ENCODE measurements around the gene BPGM.

The BPGM gene

GRCh38 chr7:134690614-134691504 lies 44.2 kb downstream of the BPGM start:
- 90% methylated on average over 12 of the region's 12 CpGs for WGBS
- Histone ChIP-seq H3K27ac (ENCODE audit: low read depth, low read length) (no peak overlapping the region), H3K4me1 (ENCODE audit: insufficient read depth, low read length) (no peaks in the 10 kb centered on the region; the same call in 1 of the 2 replicates), H3K36me3 (ENCODE audit: insufficient read depth, low read length) (no peaks in the 10 kb centered on the region), H3K9ac (ENCODE audit: low read depth, low read length) (no peak overlapping the region), H3K9me3 (ENCODE audit: insufficient read depth, low read depth, low read length) (no peaks in the 10 kb centered on the region), H3K4me3 (ENCODE audit: low read length) (no peak overlapping the region), H3K27me3 (ENCODE audit: insufficient read depth, low read length) (no peaks in the 10 kb centered on the region)

- no peak overlapping the region for H3K4me3 ChIP-seq (ENCODE audit: low read length)
These were observed 45.1 kb downstream of the BPGM start for GRCh38 chr7:134691546-134692343.

GRCh38 chr7:134692344-134692705 lies 45.7 kb downstream of the BPGM start:
- Histone ChIP-seq H3K27me3 (ENCODE audit: insufficient read depth, low read length) (no peaks in the 10 kb centered on the region), H3K9ac (ENCODE audit: low read depth, low read length) (no peak overlapping the region), H3K36me3 (ENCODE audit: insufficient read depth, low read length) (no peaks in the 10 kb centered on the region), H3K4me1 (ENCODE audit: insufficient read depth, low read length) (no peaks in the 10 kb centered on the region; the same call in 1 of the 2 replicates), H3K27ac (ENCODE audit: low read depth, low read length) (no peak overlapping the region), H3K9me3 (ENCODE audit: insufficient read depth, low read depth, low read length) (no peaks in the 10 kb centered on the region), H3K4me3 (ENCODE audit: low read length) (no peak overlapping the region)
- WGBS: 82% methylated on average over 2 of the region's 2 CpGs

More at GRCh38 chr7:134691546-134692343, 45.1 kb downstream of the BPGM start:
- Histone ChIP-seq H3K27me3 (ENCODE audit: insufficient read depth, low read length) (no peaks in the 10 kb centered on the region), H3K36me3 (ENCODE audit: insufficient read depth, low read length) (no peaks in the 10 kb centered on the region), H3K9ac (ENCODE audit: low read depth, low read length) (no peak overlapping the region), H3K27ac (ENCODE audit: low read depth, low read length) (no peak overlapping the region), H3K4me1 (ENCODE audit: insufficient read depth, low read length) (no peaks in the 10 kb centered on the region; the same call in 1 of the 2 replicates), H3K9me3 (ENCODE audit: insufficient read depth, low read depth, low read length) (no peaks in the 10 kb centered on the region)
- WGBS: 90% methylated on average over 13 of the region's 13 CpGs

- no peaks in the 10 kb centered on the region for H3K9me3 ChIP-seq (ENCODE audit: insufficient read depth, low read depth, low read length)
- no peaks in the 10 kb centered on the region; the same call in 1 of the 2 replicates for H3K4me1 ChIP-seq (ENCODE audit: insufficient read depth, low read length)
- no peaks in the 10 kb centered on the region for H3K36me3 ChIP-seq (ENCODE audit: insufficient read depth, low read length)
- H3K4me3 ChIP-seq (ENCODE audit: low read length): no peak overlapping the region
- WGBS: 98% methylated on average over 4 of the region's 4 CpGs
- H3K27ac ChIP-seq (ENCODE audit: low read depth, low read length): no peak overlapping the region
- no peak overlapping the region for H3K9ac ChIP-seq (ENCODE audit: low read depth, low read length)
- no peaks in the 10 kb centered on the region for H3K27me3 ChIP-seq (ENCODE audit: insufficient read depth, low read length)
These were observed 46.6 kb downstream of the BPGM start for GRCh38 chr7:134693256-134693655.

DNA sequence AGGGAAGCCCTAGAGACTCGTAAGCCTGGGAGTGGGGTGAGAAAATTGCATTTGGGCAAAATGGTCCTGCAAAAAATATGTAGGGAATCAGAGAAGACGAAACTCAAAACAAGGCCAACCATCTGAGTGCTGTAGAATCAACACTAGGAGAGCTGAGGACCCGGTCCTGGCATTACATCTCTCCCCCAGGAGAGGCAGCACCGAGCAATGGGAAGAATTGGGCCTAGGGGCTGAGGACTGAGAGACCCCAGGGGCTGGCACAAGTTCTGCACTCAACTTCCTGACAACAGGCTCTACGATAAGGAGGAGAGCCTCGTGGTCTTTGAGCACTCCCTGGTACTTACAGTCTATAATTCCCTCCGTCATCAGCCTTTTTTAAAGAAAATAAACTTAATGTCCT lies 47.6 kb downstream of the BPGM start:
- 60% methylated on average over 7 of the region's 7 CpGs for WGBS
- H3K36me3 ChIP-seq (ENCODE audit: insufficient read depth, low read length): no peaks in the 10 kb centered on the region
- H3K27ac ChIP-seq (ENCODE audit: low read depth, low read length): no peak overlapping the region
- no peak overlapping the region for H3K9ac ChIP-seq (ENCODE audit: low read depth, low read length)
- H3K4me3 ChIP-seq (ENCODE audit: low read length): no peak overlapping the region
- no peaks in the 10 kb centered on the region for H3K9me3 ChIP-seq (ENCODE audit: insufficient read depth, low read depth, low read length)
- no peaks in the 10 kb centered on the region for H3K27me3 ChIP-seq (ENCODE audit: insufficient read depth, low read length)
- peaks cover 9% of the 10 kb centered on the region for H3K4me1 ChIP-seq (ENCODE audit: insufficient read depth, low read length)

DNA sequence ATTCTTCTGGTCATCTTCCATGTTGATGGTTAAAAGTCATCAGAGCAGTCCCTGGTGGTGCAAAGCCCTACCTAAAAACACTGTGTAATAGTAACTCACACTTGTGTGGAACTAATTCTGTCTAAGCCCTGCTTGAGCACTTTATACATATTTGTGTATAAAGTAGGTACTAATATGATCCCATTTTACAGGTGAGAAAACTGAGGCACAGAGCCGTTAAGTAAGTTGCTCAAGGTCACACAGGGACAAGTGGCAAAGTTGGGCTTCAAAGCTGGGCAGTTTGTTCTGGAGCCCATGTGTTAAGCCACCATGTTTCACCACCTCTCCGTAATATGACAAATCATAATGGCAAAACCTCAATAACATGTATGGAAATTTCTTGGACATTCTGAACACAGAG lies 48.1 kb downstream of the BPGM start:
- H3K27ac ChIP-seq (ENCODE audit: low read depth, low read length): no peak overlapping the region
- WGBS: 98% methylated on average over 2 of the region's 2 CpGs
- no peaks in the 10 kb centered on the region for H3K9me3 ChIP-seq (ENCODE audit: insufficient read depth, low read depth, low read length)
- H3K9ac ChIP-seq (ENCODE audit: low read depth, low read length): no peak overlapping the region
- H3K27me3 ChIP-seq (ENCODE audit: insufficient read depth, low read length): no peaks in the 10 kb centered on the region
- no peaks in the 10 kb centered on the region for H3K36me3 ChIP-seq (ENCODE audit: insufficient read depth, low read length)
- no peak overlapping the region for H3K4me3 ChIP-seq (ENCODE audit: low read length)
- peaks cover 10% of the 10 kb centered on the region for H3K4me1 ChIP-seq (ENCODE audit: insufficient read depth, low read length)

DNA sequence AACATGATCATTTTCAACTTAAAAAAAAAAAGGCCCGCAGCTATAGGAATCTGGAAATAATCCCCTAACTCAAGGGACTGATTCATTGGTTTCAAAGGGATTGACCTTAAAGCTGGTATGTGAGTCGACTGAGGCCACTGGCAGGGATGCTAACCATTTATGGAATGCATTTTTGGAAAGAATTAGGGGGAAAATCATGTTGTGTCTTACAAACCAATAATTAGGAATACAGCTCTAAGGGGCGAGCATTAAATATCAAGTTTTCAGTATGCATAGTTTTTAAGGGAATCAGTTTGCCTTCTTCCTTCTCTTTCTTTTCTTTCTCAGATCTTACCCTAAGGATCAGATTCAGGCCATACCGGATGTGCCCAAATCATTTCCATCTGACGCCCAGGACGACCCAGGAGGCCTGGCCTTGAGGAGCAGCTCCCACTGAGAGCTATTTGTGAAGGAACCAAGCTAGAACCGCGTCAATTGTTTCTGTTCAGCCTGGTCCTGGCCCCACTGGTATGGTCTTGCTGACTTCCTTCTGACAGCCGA lies 48.7 kb downstream of the BPGM start:
- no peaks in the 10 kb centered on the region for H3K36me3 ChIP-seq (ENCODE audit: insufficient read depth, low read length)
- no peaks in the 10 kb centered on the region for H3K9me3 ChIP-seq (ENCODE audit: insufficient read depth, low read depth, low read length)
- peaks cover 10% of the 10 kb centered on the region for H3K4me1 ChIP-seq (ENCODE audit: insufficient read depth, low read length)
- H3K9ac ChIP-seq (ENCODE audit: low read depth, low read length): no peak overlapping the region
- H3K4me3 ChIP-seq (ENCODE audit: low read length): no peak overlapping the region
- WGBS: 65% methylated on average over 9 of the region's 9 CpGs
- no peak overlapping the region for H3K27ac ChIP-seq (ENCODE audit: low read depth, low read length)
- H3K27me3 ChIP-seq (ENCODE audit: insufficient read depth, low read length): no peaks in the 10 kb centered on the region

- 74% methylated on average over 5 of the region's 5 CpGs for WGBS
- no peak overlapping the region for H3K27ac ChIP-seq (ENCODE audit: low read depth, low read length)
- no peak overlapping the region for H3K9ac ChIP-seq (ENCODE audit: low read depth, low read length)
- no peak overlapping the region for H3K4me3 ChIP-seq (ENCODE audit: low read length)
- H3K27me3 ChIP-seq (ENCODE audit: insufficient read depth, low read length): no peaks in the 10 kb centered on the region
- H3K9me3 ChIP-seq (ENCODE audit: insufficient read depth, low read depth, low read length): no peaks in the 10 kb centered on the region
- no peaks in the 10 kb centered on the region for H3K36me3 ChIP-seq (ENCODE audit: insufficient read depth, low read length)
- H3K4me1 ChIP-seq (ENCODE audit: insufficient read depth, low read length): peaks cover 10% of the 10 kb centered on the region
These were observed 49.6 kb downstream of the BPGM start for GRCh38 chr7:134696261-134696660.

GRCh38 chr7:134697205-134697886 lies 50.7 kb downstream of the BPGM start:
- H3K27ac ChIP-seq (ENCODE audit: low read depth, low read length): no peak overlapping the region
- no peak overlapping the region for H3K4me3 ChIP-seq (ENCODE audit: low read length)
- peaks cover 10% of the 10 kb centered on the region for H3K4me1 ChIP-seq (ENCODE audit: insufficient read depth, low read length)
- H3K9ac ChIP-seq (ENCODE audit: low read depth, low read length): no peak overlapping the region
- 92% methylated on average over 2 of the region's 3 CpGs for WGBS
- no peaks in the 10 kb centered on the region for H3K36me3 ChIP-seq (ENCODE audit: insufficient read depth, low read length)
- H3K27me3 ChIP-seq (ENCODE audit: insufficient read depth, low read length): no peaks in the 10 kb centered on the region
- no peaks in the 10 kb centered on the region for H3K9me3 ChIP-seq (ENCODE audit: insufficient read depth, low read depth, low read length)

DNA sequence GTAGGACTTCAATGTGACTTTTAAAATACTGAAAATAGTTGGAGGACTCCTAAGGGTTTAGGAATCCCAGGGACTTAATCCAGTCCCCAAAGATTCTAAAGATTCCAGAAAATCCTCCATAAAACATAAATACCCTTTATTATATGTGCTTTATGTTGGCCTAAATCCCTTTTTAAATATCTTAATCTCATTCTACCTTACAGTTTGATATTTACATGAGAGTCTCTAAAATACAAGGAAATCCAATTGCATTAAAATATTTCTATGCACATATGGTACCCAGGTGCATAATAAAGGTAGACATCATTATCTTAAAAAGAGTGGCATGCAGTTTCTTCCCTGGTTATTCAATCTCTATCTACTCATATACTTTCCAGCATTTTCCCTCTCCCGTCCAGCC lies 51.8 kb downstream of the BPGM start:
- Histone ChIP-seq H3K36me3 (ENCODE audit: insufficient read depth, low read length) (no peaks in the 10 kb centered on the region), H3K9ac (ENCODE audit: low read depth, low read length) (no peak overlapping the region), H3K4me1 (ENCODE audit: insufficient read depth, low read length) (peaks cover 16% of the 10 kb centered on the region), H3K27me3 (ENCODE audit: insufficient read depth, low read length) (no peaks in the 10 kb centered on the region), H3K4me3 (ENCODE audit: low read length) (no peak overlapping the region), H3K9me3 (ENCODE audit: insufficient read depth, low read depth, low read length) (no peaks in the 10 kb centered on the region), H3K27ac (ENCODE audit: low read depth, low read length) (no peak overlapping the region)
- 85% methylated on average over 1 of the region's 1 CpG for WGBS

Measured in HUES64 (cell line).